ENCODE data around the gene ARHGEF6.
"Not testable (repeated sequence)": the region's sequence is repeated elsewhere in the genome, so short reads cannot be mapped to it uniquely, and the experiment has no call there.

The ARHGEF6 gene

GRCh38 chrX:136780763-136781162 is at the start of gene ARHGEF6:
TSS of gene ARHGEF6 (minus strand) at chrX:136780932. CDS start at chrX:136780882, 50 bp downstream.
- Histone ChIP-seq H3K36me3 (ENCODE audit: control insufficient read depth, insufficient read depth, low read length, severe bottlenecking) (no peaks in the 10 kb centered on the region), H3K9ac (ENCODE audit: low read length) (peak within 1 kb of the TSS; percentile 72), H3K4me3 (ENCODE audit: low read length) (peak within 1 kb of the TSS; percentile 77), H3K27me3 (replicated peaks; ENCODE audit: control insufficient read depth, insufficient read depth, low read length) (no peaks in the 10 kb centered on the region), H3K4me1 (ENCODE audit: control insufficient read depth, insufficient read depth, low read length) (peaks cover 6% of the 10 kb centered on the region), H3K9me3 (ENCODE audit: control insufficient read depth, low read length) (no peaks in the 10 kb centered on the region)
- DNase-seq (ENCODE audit: low read depth), result no peak

GRCh38 chrX:136829413-136829812 is 48.7 kb upstream of the ARHGEF6 start:
- Histone ChIP-seq H3K9ac (ENCODE audit: low read length) (no peak overlapping the region), H3K4me3 (ENCODE audit: low read length) (no peak overlapping the region), H3K36me3 (ENCODE audit: control insufficient read depth, insufficient read depth, low read length, severe bottlenecking) (no peaks in the 10 kb centered on the region), H3K9me3 (ENCODE audit: control insufficient read depth, low read length) (no peaks in the 10 kb centered on the region), H3K4me1 (ENCODE audit: control insufficient read depth, insufficient read depth, low read length) (no peaks in the 10 kb centered on the region), H3K27me3 (replicated peaks; ENCODE audit: control insufficient read depth, insufficient read depth, low read length) (no peaks in the 10 kb centered on the region)
- no peak for DNase-seq (ENCODE audit: low read depth)

GRCh38 chrX:136828830-136829229 is 48.1 kb upstream of the ARHGEF6 start:
- Histone ChIP-seq H3K4me1 (ENCODE audit: control insufficient read depth, insufficient read depth, low read length) (no peaks in the 10 kb centered on the region), H3K27me3 (replicated peaks; ENCODE audit: control insufficient read depth, insufficient read depth, low read length) (no peaks in the 10 kb centered on the region), H3K9ac (ENCODE audit: low read length) (no peak overlapping the region), H3K9me3 (ENCODE audit: control insufficient read depth, low read length) (no peaks in the 10 kb centered on the region), H3K36me3 (ENCODE audit: control insufficient read depth, insufficient read depth, low read length, severe bottlenecking) (no peaks in the 10 kb centered on the region), H3K4me3 (ENCODE audit: low read length) (no peak overlapping the region)
- no peak for DNase-seq (ENCODE audit: low read depth)

- H3K4me1 ChIP-seq (ENCODE audit: control insufficient read depth, insufficient read depth, low read length), result peaks cover 5% of the 10 kb centered on the region
- DNase-seq (ENCODE audit: low read depth), result no peak
- H3K36me3 ChIP-seq (ENCODE audit: control insufficient read depth, insufficient read depth, low read length, severe bottlenecking), result no peaks in the 10 kb centered on the region
- no peak overlapping the region for H3K4me3 ChIP-seq (ENCODE audit: low read length)
- H3K9ac ChIP-seq (ENCODE audit: low read length), result no peak overlapping the region
- no peaks in the 10 kb centered on the region for H3K9me3 ChIP-seq (ENCODE audit: control insufficient read depth, low read length)
- no peaks in the 10 kb centered on the region for H3K27me3 ChIP-seq (replicated peaks; ENCODE audit: control insufficient read depth, insufficient read depth, low read length)
Observed at GRCh38 chrX:136827026-136827425, 46.3 kb upstream of the ARHGEF6 start.

GRCh38 chrX:136825771-136826170 is 45.0 kb upstream of the ARHGEF6 start:
- no peaks in the 10 kb centered on the region for H3K9me3 ChIP-seq (ENCODE audit: control insufficient read depth, low read length)
- no peaks in the 10 kb centered on the region for H3K27me3 ChIP-seq (replicated peaks; ENCODE audit: control insufficient read depth, insufficient read depth, low read length)
- H3K36me3 ChIP-seq (ENCODE audit: control insufficient read depth, insufficient read depth, low read length, severe bottlenecking), result no peaks in the 10 kb centered on the region
- no peak overlapping the region for H3K4me3 ChIP-seq (ENCODE audit: low read length)
- DNase-seq (ENCODE audit: low read depth), result no peak
- no peak overlapping the region for H3K9ac ChIP-seq (ENCODE audit: low read length)
- H3K4me1 ChIP-seq (ENCODE audit: control insufficient read depth, insufficient read depth, low read length), result peaks cover 5% of the 10 kb centered on the region

- no peak overlapping the region for H3K4me3 ChIP-seq (ENCODE audit: low read length)
- no peak overlapping the region for H3K9ac ChIP-seq (ENCODE audit: low read length)
- no peaks in the 10 kb centered on the region for H3K9me3 ChIP-seq (ENCODE audit: control insufficient read depth, low read length)
- no peaks in the 10 kb centered on the region for H3K36me3 ChIP-seq (ENCODE audit: control insufficient read depth, insufficient read depth, low read length, severe bottlenecking)
- no peaks in the 10 kb centered on the region for H3K27me3 ChIP-seq (replicated peaks; ENCODE audit: control insufficient read depth, insufficient read depth, low read length)
- H3K4me1 ChIP-seq (ENCODE audit: control insufficient read depth, insufficient read depth, low read length), result peaks cover 5% of the 10 kb centered on the region
- no peak for DNase-seq (ENCODE audit: low read depth)
Observed at GRCh38 chrX:136823175-136823574, 42.4 kb upstream of the ARHGEF6 start.

GRCh38 chrX:136822337-136823095 is 41.8 kb upstream of the ARHGEF6 start:
- Histone ChIP-seq H3K36me3 (ENCODE audit: control insufficient read depth, insufficient read depth, low read length, severe bottlenecking) (no peaks in the 10 kb centered on the region), H3K9me3 (ENCODE audit: control insufficient read depth, low read length) (no peaks in the 10 kb centered on the region), H3K27me3 (replicated peaks; ENCODE audit: control insufficient read depth, insufficient read depth, low read length) (no peaks in the 10 kb centered on the region), H3K4me1 (ENCODE audit: control insufficient read depth, insufficient read depth, low read length) (peaks cover 5% of the 10 kb centered on the region), H3K9ac (ENCODE audit: low read length) (no peak overlapping the region), H3K4me3 (ENCODE audit: low read length) (no peak overlapping the region)
- no peak for DNase-seq (ENCODE audit: low read depth)

GRCh38 chrX:136819756-136820155 is 39.0 kb upstream of the ARHGEF6 start:
- DNase-seq (ENCODE audit: low read depth); H3K4me3 ChIP-seq (ENCODE audit: low read length); H3K36me3 ChIP-seq (ENCODE audit: control insufficient read depth, insufficient read depth, low read length, severe bottlenecking); H3K4me1 ChIP-seq (ENCODE audit: control insufficient read depth, insufficient read depth, low read length); H3K27me3 ChIP-seq (replicated peaks; ENCODE audit: control insufficient read depth, insufficient read depth, low read length); H3K9ac ChIP-seq (ENCODE audit: low read length); H3K9me3 ChIP-seq (ENCODE audit: control insufficient read depth, low read length): not testable (repeated sequence)

- no peak overlapping the region for H3K4me3 ChIP-seq (ENCODE audit: low read length)
- no peaks in the 10 kb centered on the region for H3K27me3 ChIP-seq (replicated peaks; ENCODE audit: control insufficient read depth, insufficient read depth, low read length)
- H3K9me3 ChIP-seq (ENCODE audit: control insufficient read depth, low read length), result no peaks in the 10 kb centered on the region
- H3K4me1 ChIP-seq (ENCODE audit: control insufficient read depth, insufficient read depth, low read length), result peaks cover 5% of the 10 kb centered on the region
- no peak overlapping the region for H3K9ac ChIP-seq (ENCODE audit: low read length)
- H3K36me3 ChIP-seq (ENCODE audit: control insufficient read depth, insufficient read depth, low read length, severe bottlenecking), result no peaks in the 10 kb centered on the region
- DNase-seq (ENCODE audit: low read depth), result no peak
Observed at GRCh38 chrX:136819031-136819703, 38.4 kb upstream of the ARHGEF6 start.

- no peak overlapping the region for H3K9ac ChIP-seq (ENCODE audit: low read length)
- DNase-seq (ENCODE audit: low read depth), result peak; percentile 46
- no peak overlapping the region for H3K4me3 ChIP-seq (ENCODE audit: low read length)
- no peaks in the 10 kb centered on the region for H3K36me3 ChIP-seq (ENCODE audit: control insufficient read depth, insufficient read depth, low read length, severe bottlenecking)
- H3K9me3 ChIP-seq (ENCODE audit: control insufficient read depth, low read length), result no peaks in the 10 kb centered on the region
- H3K27me3 ChIP-seq (replicated peaks; ENCODE audit: control insufficient read depth, insufficient read depth, low read length), result no peaks in the 10 kb centered on the region
- H3K4me1 ChIP-seq (ENCODE audit: control insufficient read depth, insufficient read depth, low read length), result peaks cover 11% of the 10 kb centered on the region
Observed at GRCh38 chrX:136816975-136817374, 36.2 kb upstream of the ARHGEF6 start.

- H3K9me3 ChIP-seq (ENCODE audit: control insufficient read depth, low read length), result no peaks in the 10 kb centered on the region
- H3K4me1 ChIP-seq (ENCODE audit: control insufficient read depth, insufficient read depth, low read length), result peaks cover 15% of the 10 kb centered on the region
- DNase-seq (ENCODE audit: low read depth), result no peak
- no peak overlapping the region for H3K4me3 ChIP-seq (ENCODE audit: low read length)
- H3K9ac ChIP-seq (ENCODE audit: low read length), result no peak overlapping the region
- H3K27me3 ChIP-seq (replicated peaks; ENCODE audit: control insufficient read depth, insufficient read depth, low read length), result no peaks in the 10 kb centered on the region
- H3K36me3 ChIP-seq (ENCODE audit: control insufficient read depth, insufficient read depth, low read length, severe bottlenecking), result no peaks in the 10 kb centered on the region
Observed at GRCh38 chrX:136814847-136815750, 34.4 kb upstream of the ARHGEF6 start.

All from adipocyte (in vitro differentiated cells).